Measurements from ENCODE around the gene ELAPOR1. TPM values are rescaled to one million over a fixed set of nuclear protein-coding genes. Genes with fewer than 3 reads are reported as not detected.

ELAPOR1 gene
- total and polyA plus RNA-seq, 4 donors: 0.13 to 0.42 (median 0.17) TPM; not detected in 1

GRCh38 chr1:109112056-109112651, 1.8 kb upstream of the ELAPOR1 start:
- H3K36me3 ChIP-seq (ENCODE audit: control insufficient read depth in 4 of 4, insufficient read depth in 3 of 4, low read depth in 1 of 4, low read length in 3 of 4): no peaks in the 10 kb centered on the region
- H3K9ac ChIP-seq (ENCODE audit: low read depth in 1 of 2, low read length in 2 of 2): no peak overlapping the region
- no peak overlapping the region for H3K27ac ChIP-seq (ENCODE audit: low read depth in 1 of 2, low read length in 2 of 2)
- H3K27me3 ChIP-seq (ENCODE audit: control insufficient read depth in 4 of 4, insufficient read depth in 4 of 4, low read length in 3 of 4): peaks cover 0 to 3% (median 1%) of the 10 kb centered on the region in 4 donors
- H3K4me3 ChIP-seq (ENCODE audit: low read depth in 1 of 3, low read length in 3 of 3): no peak overlapping the region
- H3K4me1 ChIP-seq (ENCODE audit: control insufficient read depth in 4 of 4, insufficient read depth in 4 of 4, low read length in 3 of 4): peaks cover 2 to 22% (median 13%) of the 10 kb centered on the region in 4 donors
- TF ChIP-seq FOXA2 (IDR thresholded peaks at IDR 0.05) (no peak), RXRA (IDR thresholded peaks at IDR 0.05) (no peak), CTCF (IDR thresholded peaks at IDR 0.05; ENCODE audit: low read depth, low read length, missing input control) (peak; percentile 33), EGR1 (IDR thresholded peaks at IDR 0.05; ENCODE audit: low read depth in 2 of 2) (no peak), NR2F2 (IDR thresholded peaks at IDR 0.05) (no peak), RAD21 (IDR thresholded peaks at IDR 0.05) (peak; percentile 62 to 73), ZBTB33 (IDR thresholded peaks at IDR 0.05) (no peak), TAF1 (conservative IDR thresholded peaks at IDR 0.05) (no peak)
- 29% methylated on average over 10 of the region's 10 CpGs for WGBS
- no peak for DNase-seq (ENCODE audit: low spot score)
- H3K9me3 ChIP-seq (ENCODE audit: control insufficient read depth in 4 of 4, low read length in 3 of 4): no peaks in the 10 kb centered on the region

- no peak overlapping the region for H3K9ac ChIP-seq (ENCODE audit: low read depth in 1 of 2, low read length in 2 of 2)
- peaks cover 2 to 22% (median 13%) of the 10 kb centered on the region in 4 donors for H3K4me1 ChIP-seq (ENCODE audit: control insufficient read depth in 4 of 4, insufficient read depth in 4 of 4, low read length in 3 of 4)
- H3K27me3 ChIP-seq (ENCODE audit: control insufficient read depth in 4 of 4, insufficient read depth in 4 of 4, low read length in 3 of 4): peaks cover 0 to 3% (median 1%) of the 10 kb centered on the region in 4 donors
- no peaks in the 10 kb centered on the region for H3K9me3 ChIP-seq (ENCODE audit: control insufficient read depth in 4 of 4, low read length in 3 of 4)
- TF ChIP-seq YY1 (IDR thresholded peaks at IDR 0.05) (no peak), CTCF (IDR thresholded peaks at IDR 0.05; ENCODE audit: low read depth, low read length, missing input control) (peak; percentile 94), RAD21 (IDR thresholded peaks at IDR 0.05) (peak; percentile 84 to 91)
- DNase-seq (ENCODE audit: low spot score): peak; percentile 91
- no peaks in the 10 kb centered on the region for H3K36me3 ChIP-seq (ENCODE audit: control insufficient read depth in 4 of 4, insufficient read depth in 3 of 4, low read depth in 1 of 4, low read length in 3 of 4)
- no peak overlapping the region for H3K27ac ChIP-seq (ENCODE audit: low read depth in 1 of 2, low read length in 2 of 2)
- H3K4me3 ChIP-seq (ENCODE audit: low read depth in 1 of 3, low read length in 3 of 3): peak overlapping the region in 2 of 3 donors; percentile 15 to 30
- WGBS: 10% methylated on average over 31 of the region's 31 CpGs
Measured at GRCh38 chr1:109112652-109113285, 1.1 kb upstream of the ELAPOR1 start.

- Histone ChIP-seq H3K27me3 (ENCODE audit: control insufficient read depth in 4 of 4, insufficient read depth in 4 of 4, low read length in 3 of 4) (peaks cover 0 to 3% (median 1%) of the 10 kb centered on the region in 4 donors), H3K4me1 (ENCODE audit: control insufficient read depth in 4 of 4, insufficient read depth in 4 of 4, low read length in 3 of 4) (peaks cover 2 to 22% (median 13%) of the 10 kb centered on the region in 4 donors), H3K4me3 (ENCODE audit: low read depth in 1 of 3, low read length in 3 of 3) (no peak overlapping the region), H3K9me3 (ENCODE audit: control insufficient read depth in 4 of 4, low read length in 3 of 4) (no peaks in the 10 kb centered on the region), H3K9ac (ENCODE audit: low read depth in 1 of 2, low read length in 2 of 2) (no peak overlapping the region), H3K36me3 (ENCODE audit: control insufficient read depth in 4 of 4, insufficient read depth in 3 of 4, low read depth in 1 of 4, low read length in 3 of 4) (no peaks in the 10 kb centered on the region), H3K27ac (ENCODE audit: low read depth in 1 of 2, low read length in 2 of 2) (no peak overlapping the region)
- DNase-seq (ENCODE audit: low spot score): no peak
- 14% methylated on average over 12 of the region's 12 CpGs for WGBS
- TF ChIP-seq REST (IDR thresholded peaks at IDR 0.05): no peak
- TF ChIP-seq HNF4A (conservative IDR thresholded peaks at IDR 0.05): no peak
- no peak for TF ChIP-seq NR2F2 (IDR thresholded peaks at IDR 0.05)
- no peak for TF ChIP-seq HNF4G (IDR thresholded peaks at IDR 0.05)
- no peak for TF ChIP-seq ZBTB33 (IDR thresholded peaks at IDR 0.05)
- TF ChIP-seq GABPA (IDR thresholded peaks at IDR 0.05 in 1 of 2, conservative IDR thresholded peaks at IDR 0.05 in 1 of 2): no peak
- no peak for TF ChIP-seq SP1 (IDR thresholded peaks at IDR 0.05)
Measured at GRCh38 chr1:109114342-109114674, 393 bp downstream of the ELAPOR1 start.

Measured in liver (tissue), 9 donors.